Stimulated activated CD4-positive, alpha-beta T cell treated with anti-CD3 and anti-CD28 coated beads, Interleukin-2, amount 100 ng/mL, for 4 hours (primary cell): ENCODE data around the gene NDUFA13.

Source experiments
- DNase-seq: peaks from one replicate; pipeline ENCODE4 v3.0.0-alpha.2; 2020; ENCODE audit warnings: low read depth

Gene NDUFA13

GRCh38 chr19:19489804-19490204 is 26.2 kb upstream of the NDUFA13 start:
- DNase-seq: no peak

GRCh38 chr19:19490214-19490968 is 25.6 kb upstream of the NDUFA13 start:
- peak; percentile 69 for DNase-seq

GRCh38 chr19:19491321-19492025 is 24.6 kb upstream of the NDUFA13 start:
- DNase-seq: no peak

GRCh38 chr19:19492026-19492610 is 23.9 kb upstream of the NDUFA13 start:
- DNase-seq: no peak

GRCh38 chr19:19493841-19494546 is 22.0 kb upstream of the NDUFA13 start:
- no peak for DNase-seq

DNA sequence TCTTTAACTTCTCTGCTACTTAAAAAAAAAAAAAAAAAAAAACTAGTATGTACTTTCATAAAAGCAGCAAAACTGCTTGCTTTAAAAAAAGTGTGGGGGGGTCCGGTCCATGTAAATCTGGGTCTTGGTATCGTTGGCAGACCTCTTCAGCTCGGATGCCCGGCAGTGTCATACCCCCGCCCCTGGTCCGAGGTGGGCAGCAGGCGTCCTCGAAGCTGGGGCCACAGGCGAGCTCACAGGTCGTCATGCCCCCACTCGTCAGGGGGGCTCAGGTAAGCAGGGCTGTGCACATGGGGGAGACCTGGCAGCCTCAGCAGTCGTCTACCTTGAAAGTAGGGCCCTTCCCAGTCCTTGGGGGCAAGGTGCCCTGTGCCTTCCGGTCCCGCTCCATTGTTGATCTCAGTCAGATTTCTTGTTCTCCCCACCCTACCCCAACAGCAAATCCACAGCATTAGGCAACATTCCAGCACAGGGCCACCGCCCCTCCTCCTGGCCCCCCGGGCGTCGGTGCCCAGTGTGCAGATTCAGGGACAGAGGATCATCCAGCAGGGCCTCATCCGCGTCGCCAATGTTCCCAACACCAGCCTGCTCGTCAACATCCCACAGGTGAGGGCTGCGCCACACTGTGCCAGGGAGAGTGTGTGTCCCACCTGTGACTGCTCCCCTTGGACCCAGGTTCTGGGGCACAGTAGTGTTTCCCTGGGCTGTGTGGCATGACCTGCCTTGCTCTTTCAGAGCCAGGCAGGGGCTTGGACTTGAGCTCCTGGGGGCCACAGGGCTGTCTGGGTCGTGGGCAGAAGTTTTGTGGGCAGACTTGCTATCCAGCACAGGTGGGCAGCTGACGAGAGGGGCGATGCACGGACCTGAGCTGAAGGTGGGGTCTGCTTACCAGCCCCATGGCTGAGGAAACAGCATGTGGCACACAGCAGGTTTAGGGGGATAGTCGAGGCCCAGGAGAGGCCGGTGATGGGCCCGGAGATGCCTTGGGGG is 20.1 kb upstream of the NDUFA13 start:
- DNase-seq: no peak

GRCh38 chr19:19498255-19498991 is 17.6 kb upstream of the NDUFA13 start:
- DNase-seq: no peak

DNA sequence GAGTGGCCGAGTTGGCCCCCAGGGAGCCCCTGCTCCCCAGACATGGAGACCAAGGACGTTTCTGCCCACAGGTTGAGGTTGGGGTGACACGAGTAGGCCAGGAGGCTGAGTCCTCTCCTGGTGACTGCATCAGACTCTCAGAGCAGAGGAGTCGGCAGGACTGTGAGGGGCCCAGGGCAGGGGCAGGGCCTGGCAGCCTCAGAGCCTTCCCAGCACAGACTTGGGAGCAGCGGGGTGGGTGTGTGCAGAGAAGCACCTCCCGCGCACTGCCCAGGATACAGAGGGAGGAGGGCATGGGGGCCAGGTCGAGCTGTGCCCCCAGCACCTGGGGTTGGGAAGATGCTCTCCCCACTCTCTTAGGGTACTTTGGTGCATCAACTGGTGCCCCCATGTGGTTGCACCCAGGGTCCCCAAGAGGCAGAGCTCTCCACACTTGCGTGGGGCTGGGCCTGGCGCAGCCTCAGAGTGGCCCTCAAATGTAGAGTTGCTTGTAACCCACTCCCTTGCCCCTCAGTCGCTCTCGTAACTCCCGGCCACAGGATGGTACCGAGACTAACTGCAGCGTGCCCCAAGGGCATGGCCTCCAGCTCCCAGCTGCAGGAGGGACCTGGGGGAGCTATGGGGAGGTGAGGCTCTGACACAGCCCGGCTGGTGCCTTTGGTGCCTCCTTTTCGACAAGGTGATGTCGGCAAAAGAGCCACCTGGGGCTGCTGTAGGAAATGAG is 16.6 kb upstream of the NDUFA13 start:
- DNase-seq: no peak

DNA sequence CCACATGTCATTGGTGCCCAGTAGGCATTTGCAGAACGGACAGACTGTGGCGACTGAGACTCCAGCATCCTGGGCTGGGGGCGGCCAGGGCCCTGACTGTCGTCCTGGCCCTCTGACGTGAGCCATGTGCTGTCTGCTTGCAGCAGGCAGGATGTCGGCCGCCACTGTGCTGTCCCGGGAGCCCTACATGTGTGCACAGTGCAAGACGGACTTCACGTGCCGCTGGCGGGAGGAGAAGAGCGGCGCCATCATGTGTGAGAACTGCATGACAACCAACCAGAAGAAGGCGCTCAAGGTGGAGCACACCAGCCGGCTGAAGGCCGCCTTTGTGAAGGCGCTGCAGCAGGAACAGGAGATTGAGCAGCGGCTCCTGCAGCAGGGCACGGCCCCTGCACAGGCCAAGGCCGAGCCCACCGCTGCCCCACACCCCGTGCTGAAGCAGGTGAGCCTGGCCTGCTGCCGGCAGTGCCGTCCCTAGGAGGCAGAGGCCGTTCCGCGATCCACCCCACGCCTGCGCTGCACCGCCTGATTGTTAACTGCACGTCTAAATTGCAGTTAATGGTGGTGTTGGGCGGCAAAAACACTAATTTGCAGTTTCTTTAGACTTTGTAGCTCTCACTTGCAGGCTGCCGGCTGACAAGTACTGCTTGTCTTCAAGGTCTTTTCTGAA is 14.9 kb upstream of the NDUFA13 start:
- DNase-seq: no peak

DNA sequence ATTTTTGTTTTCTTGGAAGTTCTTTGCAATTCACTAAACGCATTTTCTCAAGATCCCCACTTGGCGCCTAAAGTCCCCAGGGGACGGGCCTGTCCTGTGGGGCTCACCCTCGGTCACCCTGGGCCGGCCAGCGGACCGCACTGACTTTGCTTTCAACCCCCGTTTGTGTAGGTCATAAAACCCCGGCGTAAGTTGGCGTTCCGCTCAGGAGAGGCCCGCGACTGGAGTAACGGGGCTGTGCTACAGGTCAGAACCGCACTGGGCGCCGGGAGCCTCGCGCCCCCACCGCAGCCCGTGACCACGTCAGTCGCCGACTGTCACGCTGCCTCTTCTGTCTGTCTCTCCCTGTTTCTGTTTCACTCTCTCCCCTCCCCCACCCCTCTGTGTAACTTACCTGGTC is 14.2 kb upstream of the NDUFA13 start:
- no peak for DNase-seq

DNA sequence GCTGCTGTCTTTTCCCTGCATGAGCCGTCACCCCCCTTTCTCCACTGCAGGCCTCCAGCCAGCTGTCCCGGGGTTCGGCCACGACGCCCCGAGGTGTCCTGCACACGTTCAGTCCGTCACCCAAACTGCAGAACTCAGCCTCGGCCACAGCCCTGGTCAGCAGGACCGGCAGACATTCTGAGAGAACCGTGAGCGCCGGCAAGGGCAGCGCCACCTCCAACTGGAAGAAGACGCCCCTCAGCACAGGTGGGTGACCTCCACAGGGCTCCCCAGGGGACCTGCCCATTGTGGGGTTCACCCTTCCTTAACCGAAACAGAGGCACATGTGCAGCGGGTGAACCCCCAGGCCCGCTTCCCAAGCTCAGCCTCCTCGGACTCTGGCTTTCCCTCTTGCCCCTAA is 13.7 kb upstream of the NDUFA13 start:
- no peak for DNase-seq

DNA sequence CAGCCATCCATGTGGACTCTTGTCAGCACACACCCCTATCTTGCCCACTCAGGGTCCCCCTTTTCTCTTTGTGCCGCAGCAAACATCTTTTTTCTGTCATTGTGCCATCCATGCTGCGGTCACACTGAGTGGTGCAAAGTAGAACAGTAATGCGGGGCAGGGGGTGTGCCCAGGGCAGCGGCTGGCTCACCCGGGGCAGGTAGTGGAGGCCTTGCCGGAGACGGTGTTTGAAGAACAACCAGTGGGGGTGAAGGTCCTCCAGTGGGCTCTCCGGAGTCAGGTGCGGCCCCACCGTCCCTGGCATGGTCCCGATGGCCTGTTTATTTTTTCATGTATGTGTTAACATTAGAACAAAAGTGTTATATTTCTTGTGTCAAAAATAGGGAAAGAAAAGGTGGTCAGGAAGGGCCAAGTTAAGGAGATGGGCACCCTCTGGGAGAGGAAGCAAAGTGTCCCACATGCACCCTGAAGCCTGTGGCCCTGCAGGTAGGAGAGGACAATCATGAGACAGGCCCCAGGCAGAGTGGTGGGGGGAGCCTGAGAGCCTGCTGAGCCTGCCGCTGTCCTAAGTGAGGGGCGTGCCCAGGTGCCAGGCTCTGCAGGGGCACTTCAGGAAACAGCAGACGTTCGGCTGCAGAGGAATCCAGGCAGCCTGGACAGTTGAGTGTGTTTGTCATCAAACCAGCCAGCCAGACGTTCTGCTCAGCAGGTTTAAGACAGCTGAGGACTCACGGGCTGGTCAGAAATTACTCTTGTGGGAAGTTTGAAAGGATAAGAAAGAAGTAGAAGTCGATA is 13.0 kb upstream of the NDUFA13 start:
- DNase-seq: no peak

DNA sequence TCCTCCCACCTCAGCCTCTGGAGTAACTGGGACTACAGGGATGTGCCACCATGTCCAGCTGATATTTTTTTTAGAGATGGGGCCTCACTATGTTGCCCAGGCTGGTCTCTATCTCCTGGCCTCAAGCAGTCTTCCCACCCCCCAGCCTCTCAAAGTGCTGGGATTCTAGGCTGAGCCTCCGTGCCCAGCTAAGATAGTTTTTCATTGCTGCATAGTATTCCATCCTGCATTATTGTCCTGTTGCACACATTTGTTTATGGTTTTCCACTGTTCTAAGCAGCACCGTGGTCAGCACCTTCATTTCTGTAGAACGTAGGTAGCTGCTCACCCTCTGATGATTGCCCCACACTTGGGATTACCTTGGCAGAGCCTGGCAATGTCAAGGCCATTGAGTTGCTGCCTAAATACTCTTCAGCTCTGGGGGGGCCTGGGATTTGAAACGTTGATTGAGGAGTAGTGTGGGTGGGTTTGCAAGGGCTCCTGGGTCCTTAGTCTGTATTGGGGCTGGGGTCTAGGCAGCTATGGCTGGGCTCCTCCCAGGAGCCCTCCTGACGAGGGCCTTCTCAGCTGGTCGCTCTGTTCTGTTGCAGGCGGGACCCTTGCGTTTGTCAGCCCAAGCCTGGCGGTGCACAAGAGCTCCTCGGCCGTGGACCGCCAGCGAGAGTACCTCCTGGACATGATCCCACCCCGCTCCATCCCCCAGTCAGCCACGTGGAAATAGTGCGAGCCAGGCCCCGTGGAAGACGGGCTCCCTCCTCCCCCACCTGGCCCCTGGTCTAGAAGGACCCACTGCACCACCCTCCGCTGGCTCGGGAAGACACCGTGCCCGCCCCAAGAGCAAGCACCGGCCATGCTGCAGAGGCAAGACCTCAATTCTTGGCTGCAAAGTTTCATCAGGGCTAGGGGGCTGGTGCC is 11.0 kb upstream of the NDUFA13 start:
- no peak for DNase-seq

- DNase-seq: no peak
Observed at GRCh38 chr19:19505669-19506326, 10.2 kb upstream of the NDUFA13 start.

GRCh38 chr19:19506592-19506991 is 9.4 kb upstream of the NDUFA13 start:
- DNase-seq: no peak

DNA sequence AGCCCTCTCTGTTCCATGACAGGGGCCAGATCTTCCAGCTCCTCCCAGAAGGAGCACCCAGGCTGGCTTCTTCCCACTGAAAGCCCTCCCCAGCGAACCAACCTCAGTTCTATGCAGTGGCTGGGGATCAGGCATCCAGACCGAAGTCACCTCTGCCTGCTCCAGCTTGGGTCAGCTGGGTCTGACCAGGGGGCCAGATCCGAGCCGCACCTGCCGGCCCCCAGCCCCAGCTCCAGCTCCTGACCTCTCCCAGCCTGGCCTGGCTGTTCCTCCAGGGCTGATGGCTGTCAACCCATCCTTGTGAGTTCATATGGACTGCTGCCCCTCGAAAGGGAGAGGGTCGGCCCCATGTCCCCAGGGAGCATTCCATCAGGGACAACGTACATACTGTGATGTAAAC is 8.7 kb upstream of the NDUFA13 start:
- DNase-seq: no peak

DNA sequence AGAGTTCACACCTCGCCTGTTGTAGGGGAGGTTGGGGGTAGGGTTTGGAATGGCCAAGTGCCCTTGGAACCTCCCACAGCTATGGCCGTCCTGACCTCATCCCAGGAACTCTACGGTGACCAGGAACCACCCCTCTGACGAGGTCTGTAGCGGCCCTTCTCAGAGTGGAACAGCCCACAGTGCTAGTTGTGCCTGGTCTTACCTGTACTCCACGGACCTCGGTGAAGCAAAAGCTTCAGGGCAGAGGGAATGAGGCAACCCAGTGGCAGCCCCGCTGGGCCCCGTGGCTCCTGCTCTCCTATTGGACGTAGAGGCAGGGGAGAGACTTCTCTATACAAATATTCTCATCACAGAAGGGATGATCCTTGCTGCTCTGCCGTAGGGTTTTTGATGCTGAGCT is 7.8 kb upstream of the NDUFA13 start:
- no peak for DNase-seq
